BJ (cell line): ENCODE measurements around the gene ATG9A. TPM values are rescaled to one million over a fixed set of nuclear protein-coding genes. Genes with fewer than 3 reads are reported as not detected.

ENCODE experiments used
- CTCF ChIA-PET: fragments of 350-600 bp; formaldehyde crosslinking; extraction: SDS; loops from one replicate; lab custom pipeline; 2021; ENCODE audit warnings: antibody characterized with exemption, inconsistent platforms; lab: Yijun Ruan, JAX
- POLR2A ChIA-PET: fragments of 300-600 bp; sonication (Branson Sonifier 250); formaldehyde crosslinking; extraction: SDS; loops from one replicate; lab custom pipeline; 2021; ENCODE audit warnings: antibody characterized with exemption; lab: Charles Lee
- DNase-seq: peaks from one replicate; pipeline ENCODE4 v3.0.0-alpha.2; 2011; ENCODE audit warnings: low read depth
- H3K27me3 ChIP-seq: 2 replicates; pipeline ENCODE4 v1.6.0; 2011; ENCODE audit warnings: low read length; ENCODE audit not compliant: control insufficient read depth, insufficient read depth
- H3K36me3 ChIP-seq: 2 replicates; pipeline ENCODE4 v1.5.1; 2011; ENCODE audit warnings: low read length; ENCODE audit not compliant: control insufficient read depth, insufficient read depth
- H3K4me3 ChIP-seq: 2 replicates; pipeline ENCODE4 v1.5.1; 2011; ENCODE audit warnings: low read depth, mild to moderate bottlenecking, control low read depth, low read length
- polyA plus RNA-seq: library from polyadenylated mRNA; depleted of rRNA; stranded (reverse); fragments of >200 nt; gene quantifications from 2 replicates; pipeline ENCODE4 v1.2.3, GENCODE V29; 2011
- TF ChIP-seq, protein P1 (sequence below): IDR thresholded peaks from 2 replicates; pipeline ENCODE4 v1.5.1; 2011; ENCODE audit warnings: low read depth, mild to moderate bottlenecking, control low read depth, inconsistent platforms, low read length, moderate library complexity; ENCODE audit not compliant: insufficient read depth

Gene ATG9A
- polyA plus RNA-seq, 1 experiment = 132 TPM

- ChIA-PET CTCF (interaction anchor here (0.9 to 9.5 kb wide), 8 partner anchors 10 to 278 kb away, joined by 3 to 61 read pairs (median 4); partner anchors contain the start of genes ANKZF1, DNAJB2 and DNPEP), POLR2A (no interaction called here)
- H3K27me3 ChIP-seq = peaks cover 3% of the 10 kb centered on the region
Measured at GRCh38 chr2:219252084-219252483, 22.6 kb upstream of the ATG9A start.

DNA sequence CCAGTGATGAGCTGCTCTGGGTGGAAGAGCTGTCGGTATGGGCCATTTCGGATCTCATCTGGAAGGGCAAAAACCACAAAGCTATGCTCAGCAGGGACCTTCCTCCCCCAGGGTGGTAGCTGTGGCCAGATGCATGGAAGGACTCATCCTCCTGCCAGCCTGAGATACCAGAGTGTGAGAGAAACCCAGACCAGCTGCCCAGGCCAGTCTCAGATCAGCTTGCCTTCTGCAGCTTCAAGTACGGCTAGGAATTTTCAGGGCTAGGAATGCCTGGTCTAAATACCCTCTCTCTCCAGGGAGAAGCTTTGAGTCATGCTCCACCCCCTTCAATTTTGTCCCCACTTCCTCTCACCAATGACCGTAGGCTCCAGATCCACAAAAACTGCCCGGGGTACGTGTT, 22.2 kb upstream of the ATG9A start:
- peaks cover 10% of the 10 kb centered on the region for H3K36me3 ChIP-seq
- no peak for DNase-seq
- ChIA-PET POLR2A (no interaction called here), CTCF (interaction anchor here (0.9 to 9.5 kb wide), 6 partner anchors 10 to 137 kb away, joined by 3 to 61 read pairs (median 5); partner anchors contain the start of genes DNAJB2 and DNPEP)
- TF ChIP-seq, protein P1, sequence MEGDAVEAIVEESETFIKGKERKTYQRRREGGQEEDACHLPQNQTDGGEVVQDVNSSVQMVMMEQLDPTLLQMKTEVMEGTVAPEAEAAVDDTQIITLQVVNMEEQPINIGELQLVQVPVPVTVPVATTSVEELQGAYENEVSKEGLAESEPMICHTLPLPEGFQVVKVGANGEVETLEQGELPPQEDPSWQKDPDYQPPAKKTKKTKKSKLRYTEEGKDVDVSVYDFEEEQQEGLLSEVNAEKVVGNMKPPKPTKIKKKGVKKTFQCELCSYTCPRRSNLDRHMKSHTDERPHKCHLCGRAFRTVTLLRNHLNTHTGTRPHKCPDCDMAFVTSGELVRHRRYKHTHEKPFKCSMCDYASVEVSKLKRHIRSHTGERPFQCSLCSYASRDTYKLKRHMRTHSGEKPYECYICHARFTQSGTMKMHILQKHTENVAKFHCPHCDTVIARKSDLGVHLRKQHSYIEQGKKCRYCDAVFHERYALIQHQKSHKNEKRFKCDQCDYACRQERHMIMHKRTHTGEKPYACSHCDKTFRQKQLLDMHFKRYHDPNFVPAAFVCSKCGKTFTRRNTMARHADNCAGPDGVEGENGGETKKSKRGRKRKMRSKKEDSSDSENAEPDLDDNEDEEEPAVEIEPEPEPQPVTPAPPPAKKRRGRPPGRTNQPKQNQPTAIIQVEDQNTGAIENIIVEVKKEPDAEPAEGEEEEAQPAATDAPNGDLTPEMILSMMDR = no peak
- H3K27me3 ChIP-seq = peaks cover 3% of the 10 kb centered on the region
- no peak overlapping the region for H3K4me3 ChIP-seq

More at GRCh38 chr2:219252084-219252483, 22.6 kb upstream of the ATG9A start:
- Histone ChIP-seq H3K4me3 (no peak overlapping the region), H3K36me3 (peaks cover 10% of the 10 kb centered on the region)
- DNase-seq = no peak
- TF ChIP-seq, protein P1 = no peak

DNA sequence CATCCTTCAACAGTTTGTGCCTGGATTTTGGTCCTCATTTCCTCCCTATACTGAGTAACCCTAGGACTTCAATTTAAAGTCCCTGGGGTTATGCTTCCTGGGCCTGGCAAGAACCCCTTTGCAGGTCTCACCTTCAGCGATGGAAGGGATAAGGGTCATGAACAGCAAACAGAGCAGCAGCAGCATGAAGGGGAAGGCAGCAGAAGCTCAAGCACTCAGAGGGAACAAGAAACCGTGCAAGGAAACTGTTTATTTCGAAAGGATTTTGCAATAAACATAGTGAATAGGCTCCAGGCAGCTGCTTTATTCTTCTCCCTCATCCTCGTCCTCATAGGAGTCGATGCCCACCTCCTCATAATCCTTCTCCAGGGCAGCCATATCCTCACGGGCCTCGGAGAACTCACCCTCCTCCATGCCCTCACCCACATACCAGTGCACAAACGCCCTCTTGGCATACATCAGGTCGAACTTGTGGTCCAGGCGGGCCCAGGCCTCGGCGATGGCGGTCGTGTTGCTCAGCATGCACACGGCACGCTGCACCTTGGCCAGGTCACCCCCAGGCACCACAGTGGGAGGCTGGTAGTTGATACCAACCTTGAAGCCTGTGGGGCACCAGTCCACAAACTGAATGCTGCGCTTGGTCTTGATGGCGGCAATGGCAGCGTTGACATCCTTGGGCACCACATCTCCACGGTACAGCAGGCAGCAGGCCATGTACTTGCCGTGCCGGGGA, 20.8 kb upstream of the ATG9A start:
- H3K36me3 ChIP-seq = peaks cover 10% of the 10 kb centered on the region
- no peaks in the 10 kb centered on the region for H3K27me3 ChIP-seq
- DNase-seq = no peak
- TF ChIP-seq, protein P1 = no peak
- ChIA-PET POLR2A (interaction anchor here (1.4 kb wide), 1 partner anchor 29 kb away, joined by 5 read pairs; the partner anchor contains the start of gene DNAJB2), CTCF (interaction anchor here (0.9 to 9.5 kb wide), 7 partner anchors 20 to 79 kb away, joined by 3 to 61 read pairs (median 6); partner anchors contain the start of genes CNPPD1 and DNAJB2)
- no peak overlapping the region for H3K4me3 ChIP-seq

- ChIA-PET POLR2A (interaction anchor here (1.3 to 1.4 kb wide), 2 partner anchors 20 to 30 kb away, joined by 3 to 5 read pairs; partner anchors contain the start of genes ANKZF1, ATG9A and DNAJB2), CTCF (interaction anchor here (0.9 to 9.5 kb wide), 9 partner anchors 12 to 78 kb away, joined by 3 to 61 read pairs (median 5); partner anchors contain the start of genes CNPPD1 and DNAJB2)
- Histone ChIP-seq H3K27me3 (no peaks in the 10 kb centered on the region), H3K4me3 (no peak overlapping the region), H3K36me3 (peaks cover 10% of the 10 kb centered on the region)
- TF ChIP-seq, protein P1 = no peak
- DNase-seq = no peak
Measured at GRCh38 chr2:219249203-219249980, 20.0 kb upstream of the ATG9A start.
